Right cardiac atrium (tissue), 5 donors: Measurements from ENCODE around the gene ZSWIM4. TPM values are rescaled to one million over a fixed set of nuclear protein-coding genes. Genes with fewer than 3 reads are reported as not detected.

Source experiments
- ATAC-seq, 2 donors: fragments of 200-7000 bp; cut with Tn5 transposase; one replicate each; pipeline versions ENCODE4 v1.8.0 to v1.9.1; 2020; ENCODE audit warnings: moderate library complexity in 2 of 2, mild to moderate bottlenecking in 1 of 2
- DNase-seq, 3 donors: peaks; one replicate each; pipeline ENCODE4 v3.0.0-alpha.2; 2020
- H3K27ac ChIP-seq: one replicate; pipeline ENCODE4 v1.5.1; 2013; ENCODE audit warnings: mild to moderate bottlenecking, low read length, control low read depth, moderate library complexity
- H3K27me3 ChIP-seq: one replicate; pipeline ENCODE4 v1.6.1; 2013; ENCODE audit not compliant: control insufficient read depth, insufficient read depth
- H3K4me1 ChIP-seq: one replicate; pipeline ENCODE4 v1.6.1; 2013; ENCODE audit warnings: low read length; ENCODE audit not compliant: control insufficient read depth, insufficient read depth
- H3K4me3 ChIP-seq: one replicate; pipeline ENCODE4 v1.5.1; 2013; ENCODE audit warnings: low read length, control low read depth
- H3K9me3 ChIP-seq: one replicate; pipeline ENCODE4 v1.6.1; 2013; ENCODE audit warnings: low read length; ENCODE audit not compliant: control insufficient read depth
- WGBS: extraction: QIAGEN DNeasy Blood & Tissue Kit; methylation state at CpG from one replicate; pipeline ENCODE4 v1.1.7; 2013; 5-methylcytosine and 5-hydroxymethylcytosine counted together
- intact Hi-C, 4 donors: fragments of 100-400 bp; cut with DNase I; formaldehyde crosslinking; loops; one replicate each; pipeline versions ENCODE4 v1.11.0 to v1.14.0; 2022 to 2023
- polyA plus RNA-seq: library from polyadenylated mRNA; stranded (reverse); fragments of 200-250 nt; gene quantifications from one replicate; pipeline ENCODE4 v1.2.3, GENCODE V29; 2013
- total RNA-seq, 4 donors: library from RNA; stranded (reverse); fragmentation: NEBNext Ultra II Directional; extraction: Animal tissue kit (Norgen Biotek cat#: 25700); gene quantifications; one replicate each; pipeline ENCODE4 v1.2.1, GENCODE V29; 2021
- donor health status: healthy with polysubstance abuse.
- donor health status: DM: no; HTN: yes; CAD: no.
- donor health status: DM: no; HTN: no; CAD: no.
- donor health status: DM: no; HTN: yes; CAD: no; lungs with severe emphysema.
- donor health status: DM: yes; HTN: yes; CAD: no.

ZSWIM4 gene
- total and polyA plus RNA-seq, 5 donors, result 2.3 to 6.4 (median 3.5) TPM

DNA sequence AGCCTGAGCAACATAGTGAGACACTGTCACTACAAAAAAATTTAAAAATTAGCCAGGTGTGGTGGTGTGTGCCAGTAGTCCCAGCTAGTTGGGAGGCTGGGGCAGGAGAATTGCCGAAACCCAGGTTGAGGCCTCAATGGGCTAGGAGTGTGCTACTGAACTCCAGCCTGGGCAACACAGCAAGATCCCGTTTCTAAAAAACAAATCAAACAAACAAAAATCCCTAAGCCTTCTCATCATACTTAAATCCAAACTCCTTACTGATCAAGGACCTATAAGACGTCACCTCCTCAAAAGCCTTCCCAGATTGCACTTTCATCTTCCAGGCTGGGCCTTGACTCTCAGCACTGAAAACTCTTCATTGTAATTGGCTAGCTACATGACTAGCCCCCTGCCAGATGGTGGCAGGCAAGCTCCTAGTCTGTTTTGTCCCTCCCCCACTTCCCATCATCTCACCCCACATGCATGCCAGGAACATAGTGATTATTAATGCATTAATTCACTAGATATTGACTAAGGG, 64.2 kb downstream of the ZSWIM4 start:
- H3K4me3 ChIP-seq, result no peak overlapping the region
- no peak for ATAC-seq
- intact Hi-C loops, result no loop called here
- H3K4me1 ChIP-seq, result no peaks in the 10 kb centered on the region
- no peaks in the 10 kb centered on the region for H3K27me3 ChIP-seq
- no peaks in the 10 kb centered on the region for H3K9me3 ChIP-seq
- DNase-seq, result no peak
- no peak overlapping the region for H3K27ac ChIP-seq
- 96% methylated on average over 3 of the region's 3 CpGs for WGBS

GRCh38 chr19:13860679-13861391, 65.6 kb downstream of the ZSWIM4 start:
- intact Hi-C loops, result loop anchor here (5.0 to 10.0 kb wide), 5 partner anchors 64 to 266 kb away; partner anchors contain the start of gene ZSWIM4 (in 2 of the 4)
- no peak for ATAC-seq
- H3K4me3 ChIP-seq, result no peak overlapping the region
- H3K9me3 ChIP-seq, result no peaks in the 10 kb centered on the region
- 72% methylated on average over 13 of the region's 13 CpGs for WGBS
- H3K27me3 ChIP-seq, result no peaks in the 10 kb centered on the region
- DNase-seq, result peak in 1 of 3 donors; percentile 72
- H3K4me1 ChIP-seq, result no peaks in the 10 kb centered on the region
- H3K27ac ChIP-seq, result peak overlapping the region; percentile 94

GRCh38 chr19:13861392-13861713, 66.1 kb downstream of the ZSWIM4 start:
- DNase-seq, result peak in 1 of 3 donors; percentile 41
- WGBS, result 27% methylated on average over 11 of the region's 11 CpGs

DNA sequence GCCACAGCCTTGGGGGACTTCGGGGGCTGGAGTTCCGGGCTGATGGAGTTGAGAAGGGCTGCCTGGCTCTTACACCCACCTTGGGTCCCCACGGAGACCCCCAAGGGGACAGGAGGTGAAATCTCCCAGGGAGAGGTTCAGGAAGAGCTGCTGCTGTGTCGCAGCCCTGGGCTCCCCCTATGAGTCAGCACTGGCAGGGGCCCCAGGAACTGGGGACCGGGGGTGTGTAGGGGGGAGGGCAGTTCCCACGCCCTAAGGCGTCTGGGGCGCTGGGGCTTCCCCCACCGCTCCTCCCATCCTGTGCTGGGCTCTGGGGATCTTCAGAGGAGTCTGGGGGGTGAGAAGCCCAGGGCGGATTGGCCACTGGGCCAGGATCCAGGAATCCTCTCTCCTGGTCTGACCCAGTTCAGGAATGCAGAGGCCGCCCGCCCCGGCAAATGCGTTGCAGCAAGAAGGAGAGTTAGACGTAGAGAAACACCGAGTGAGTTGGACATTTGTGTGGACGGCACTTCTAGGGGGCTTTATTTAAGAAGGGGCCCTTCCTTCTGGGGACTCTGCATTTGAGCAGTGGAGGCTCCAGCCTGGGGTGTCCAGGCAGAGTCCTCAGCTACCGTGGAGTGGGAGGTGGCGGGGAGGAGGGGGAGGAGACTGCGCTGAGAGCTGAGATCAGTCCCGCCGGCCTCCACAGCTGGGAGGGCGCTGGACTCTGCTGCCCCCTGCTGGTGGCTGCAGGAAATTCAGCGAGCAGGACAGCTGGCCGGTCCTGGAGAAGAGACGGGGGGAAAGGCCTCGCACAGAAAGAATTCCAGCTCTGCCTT, 66.7 kb downstream of the ZSWIM4 start:
- DNase-seq (peak; percentile 92 to 98 (median 97)), ATAC-seq (peak; percentile 94 to 95)
- 1% methylated on average over 27 of the region's 27 CpGs for WGBS

More at GRCh38 chr19:13861392-13861713, 66.1 kb downstream of the ZSWIM4 start:
- H3K27me3 ChIP-seq, result no peaks in the 10 kb centered on the region
- intact Hi-C loops, result loop anchor here (5.0 to 10.0 kb wide), 5 partner anchors 64 to 267 kb away; partner anchors contain the start of gene ZSWIM4 (in 2 of the 4)
- H3K4me3 ChIP-seq, result peak overlapping the region; percentile 29
- H3K4me1 ChIP-seq, result no peaks in the 10 kb centered on the region
- H3K27ac ChIP-seq, result peak overlapping the region; percentile 94
- peak; percentile 4 to 30 for ATAC-seq
- H3K9me3 ChIP-seq, result no peaks in the 10 kb centered on the region

GRCh38 chr19:13864046-13864666, 68.9 kb downstream of the ZSWIM4 start:
- no peak overlapping the region for H3K4me3 ChIP-seq
- no peak for ATAC-seq
- no peak for DNase-seq
- H3K27me3 ChIP-seq, result no peaks in the 10 kb centered on the region
- WGBS, result 38% methylated on average over 13 of the region's 13 CpGs
- no peak overlapping the region for H3K27ac ChIP-seq
- no peaks in the 10 kb centered on the region for H3K4me1 ChIP-seq
- no peaks in the 10 kb centered on the region for H3K9me3 ChIP-seq
- intact Hi-C loops, result loop anchor here (5.0 to 10.0 kb wide), 5 partner anchors 67 to 269 kb away; partner anchors contain the start of gene ZSWIM4 (in 2 of the 4)

More for the DNA sequence above, 66.7 kb downstream of the ZSWIM4 start:
- Histone ChIP-seq H3K4me3 (peak overlapping the region; percentile 29), H3K9me3 (no peaks in the 10 kb centered on the region), H3K27me3 (no peaks in the 10 kb centered on the region), H3K27ac (peak overlapping the region; percentile 94), H3K4me1 (no peaks in the 10 kb centered on the region)
- intact Hi-C loops, result loop anchor here (2.0 to 10.0 kb wide), 6 partner anchors 65 to 267 kb away; partner anchors contain the start of gene ZSWIM4 (in 2 of the 4)

GRCh38 chr19:13864667-13865570, 69.7 kb downstream of the ZSWIM4 start:
- no peaks in the 10 kb centered on the region for H3K4me1 ChIP-seq
- H3K9me3 ChIP-seq, result no peaks in the 10 kb centered on the region
- H3K27ac ChIP-seq, result no peak overlapping the region
- no peak for ATAC-seq
- WGBS, result 3% methylated on average over 110 of the region's 113 CpGs
- intact Hi-C loops, result loop anchor here (5.0 to 10.0 kb wide), 5 partner anchors 68 to 270 kb away; partner anchors contain the start of gene ZSWIM4 (in 2 of the 4)
- H3K4me3 ChIP-seq, result peak overlapping the region; percentile 88
- H3K27me3 ChIP-seq, result no peaks in the 10 kb centered on the region
- no peak for DNase-seq

DNA sequence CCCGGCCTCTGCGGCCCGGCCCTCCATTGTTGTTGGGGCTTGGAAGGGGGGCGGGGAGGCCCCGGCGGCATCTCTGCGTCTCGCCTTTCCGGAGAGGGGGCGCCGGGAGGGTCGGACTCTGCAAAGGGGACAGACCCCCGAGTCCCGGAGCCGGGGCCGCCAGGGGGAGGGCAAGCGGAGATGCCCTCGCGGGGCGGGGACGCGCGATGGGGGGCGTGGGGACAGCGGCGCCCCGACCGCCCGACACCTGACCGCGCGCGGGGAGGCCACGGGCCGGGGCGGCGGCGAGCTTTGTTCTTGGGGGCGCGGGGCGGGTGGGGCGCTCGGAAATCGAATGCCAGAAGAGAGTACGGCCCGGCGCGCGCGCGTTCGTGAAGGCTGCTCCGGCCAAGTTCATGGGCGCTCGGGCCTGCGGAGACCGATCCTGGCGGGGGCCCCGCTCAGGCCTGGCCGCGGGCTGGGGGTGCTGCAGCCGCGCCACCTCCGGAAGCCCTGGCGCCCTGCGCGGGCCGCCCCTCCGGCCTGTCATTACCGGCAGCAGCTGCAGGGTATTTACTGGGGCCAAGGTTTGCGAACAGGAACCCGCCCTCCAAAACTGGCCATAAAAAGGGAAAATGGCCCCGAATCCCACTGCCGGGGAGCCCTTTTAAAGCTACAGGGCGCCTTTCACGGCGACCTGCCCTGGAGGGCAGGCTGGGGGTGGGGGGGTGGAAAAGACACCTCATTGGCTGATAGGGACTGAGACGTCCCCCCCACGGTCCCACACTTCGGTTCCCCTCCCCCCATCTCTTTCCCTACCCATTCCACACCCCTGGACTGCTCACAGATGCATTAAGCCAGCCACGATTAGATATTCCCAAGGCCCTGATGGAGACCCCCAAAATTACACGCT, 70.6 kb downstream of the ZSWIM4 start:
- H3K4me3 ChIP-seq, result peak overlapping the region; percentile 88
- intact Hi-C loops, result loop anchor here in 3 of 4 donors (10.0 kb wide), 2 partner anchors 261 to 271 kb away; no protein-coding TSS in a partner anchor
- peak in 2 of 3 donors; percentile 76 to 77 for DNase-seq
- H3K9me3 ChIP-seq, result no peaks in the 10 kb centered on the region
- H3K27ac ChIP-seq, result no peak overlapping the region
- no peaks in the 10 kb centered on the region for H3K27me3 ChIP-seq
- 2% methylated on average over 82 of the region's 82 CpGs for WGBS
- no peaks in the 10 kb centered on the region for H3K4me1 ChIP-seq
- ATAC-seq, result no peak

- DNase-seq (no peak), ATAC-seq (no peak)
- no peaks in the 10 kb centered on the region for H3K4me1 ChIP-seq
- 69% methylated on average over 15 of the region's 15 CpGs for WGBS
- no peak overlapping the region for H3K4me3 ChIP-seq
- intact Hi-C loops, result loop anchor here in 3 of 4 donors (10.0 kb wide), 2 partner anchors 262 to 272 kb away; no protein-coding TSS in a partner anchor
- H3K27ac ChIP-seq, result no peak overlapping the region
- H3K27me3 ChIP-seq, result no peaks in the 10 kb centered on the region
- no peaks in the 10 kb centered on the region for H3K9me3 ChIP-seq
Measured at GRCh38 chr19:13866463-13867046, 71.3 kb downstream of the ZSWIM4 start.

- 82% methylated on average over 4 of the region's 4 CpGs for WGBS
- no peak for DNase-seq
- ATAC-seq, result no peak
- Histone ChIP-seq H3K4me3 (no peak overlapping the region), H3K27ac (no peak overlapping the region), H3K27me3 (no peaks in the 10 kb centered on the region), H3K4me1 (no peaks in the 10 kb centered on the region), H3K9me3 (no peaks in the 10 kb centered on the region)
- intact Hi-C loops, result loop anchor here in 3 of 4 donors (10.0 kb wide), 2 partner anchors 264 to 274 kb away; no protein-coding TSS in a partner anchor
Measured at GRCh38 chr19:13868663-13869062, 73.4 kb downstream of the ZSWIM4 start.
